Activated CD8-positive, alpha-beta memory T cell treated with anti-CD3 and anti-CD28 coated beads, Interleukin-2, amount 50 U/mL, for 24 hours (primary cell): ENCODE measurements around the gene TAF11L2.
"Not testable (repeated sequence)": the region's sequence is repeated elsewhere in the genome, so short reads cannot be mapped to it uniquely, and the experiment has no call there.

Experiments
- DNase-seq: peaks from one replicate; pipeline ENCODE4 v3.0.0-alpha.2; 2020; ENCODE audit errors: extremely low read depth

Gene TAF11L2

DNA sequence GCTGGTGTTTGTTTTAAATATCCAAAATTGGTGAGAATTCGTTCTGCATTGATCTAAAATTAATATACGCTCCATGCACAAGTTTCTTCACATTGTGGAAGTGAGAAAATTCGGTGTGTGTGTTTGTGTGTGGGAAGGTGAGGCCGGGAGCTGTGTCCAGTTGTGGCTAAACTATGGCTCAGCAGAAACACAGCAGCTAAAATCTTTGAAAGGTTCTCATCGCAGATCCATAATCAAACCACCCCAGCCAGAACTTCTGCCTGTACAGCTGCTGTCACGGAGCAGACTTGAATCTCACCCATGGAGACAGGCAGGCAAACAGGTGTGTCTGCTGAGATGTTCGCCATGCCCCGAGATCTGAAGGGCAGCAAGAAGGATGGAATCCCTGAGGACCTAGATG, at the start of gene TAF11L2:
Gene TAF11L2 (plus strand): TSS at position 301 of the 400 bp plus-strand sequence.
- DNase-seq: not testable (repeated sequence)

DNA sequence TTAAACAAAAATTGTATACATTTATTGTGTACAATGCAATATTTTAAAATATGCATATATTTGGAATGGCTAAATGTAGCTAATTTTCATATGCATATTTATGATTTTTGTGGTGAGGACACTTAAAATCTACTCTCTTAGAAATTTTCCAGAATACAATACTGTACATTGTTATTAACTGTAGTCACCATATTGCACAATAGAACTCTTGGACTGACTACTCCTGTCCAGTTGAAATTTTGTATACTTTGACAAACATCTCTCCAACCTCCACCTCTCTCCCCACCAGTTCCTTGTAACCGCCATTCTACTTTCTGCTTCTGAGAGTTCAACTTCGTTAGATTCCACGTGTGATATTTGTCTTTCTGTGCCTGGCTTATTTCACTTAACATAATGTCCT, 49.2 kb upstream of the TAF11L2 start:
- DNase-seq: no peak

DNA sequence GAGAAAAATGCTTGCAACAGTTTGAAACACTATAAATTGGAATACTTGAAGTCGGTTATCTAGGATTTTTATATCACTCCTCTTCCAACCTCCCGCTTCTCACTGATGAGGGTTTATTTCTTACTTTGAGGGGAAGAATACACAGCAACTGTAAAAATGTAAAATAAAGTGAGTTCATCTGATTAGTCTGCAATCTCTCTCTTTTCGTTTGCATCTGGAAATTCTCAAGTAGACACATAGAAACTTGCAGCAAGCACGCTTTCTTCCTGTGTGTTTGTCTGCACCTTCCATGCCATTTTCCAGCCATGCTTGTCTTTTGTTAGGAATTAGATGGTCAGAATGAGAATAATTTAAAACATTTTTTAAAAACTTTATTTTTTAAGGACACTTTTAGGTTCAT, 45.1 kb upstream of the TAF11L2 start:
- DNase-seq: no peak

DNA sequence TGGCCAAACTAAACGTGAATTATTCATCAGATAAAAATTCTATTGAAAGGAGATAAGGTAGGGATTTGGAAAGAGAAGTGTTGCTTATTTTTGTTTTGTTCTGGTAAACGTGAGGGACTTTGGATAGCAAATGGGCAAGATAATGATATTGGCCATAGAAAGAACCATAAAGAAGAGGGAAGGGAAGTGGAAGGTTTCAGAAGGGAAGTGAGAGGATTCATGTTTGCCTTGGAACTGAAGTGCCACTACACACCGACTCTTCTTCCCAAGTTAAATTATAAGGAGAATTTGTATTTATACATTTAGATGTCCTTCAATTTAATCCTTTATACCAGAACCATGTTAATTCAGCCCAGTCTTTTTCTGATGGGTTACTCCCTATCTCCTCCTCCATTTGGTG, 42.1 kb upstream of the TAF11L2 start:
- no peak for DNase-seq

DNA sequence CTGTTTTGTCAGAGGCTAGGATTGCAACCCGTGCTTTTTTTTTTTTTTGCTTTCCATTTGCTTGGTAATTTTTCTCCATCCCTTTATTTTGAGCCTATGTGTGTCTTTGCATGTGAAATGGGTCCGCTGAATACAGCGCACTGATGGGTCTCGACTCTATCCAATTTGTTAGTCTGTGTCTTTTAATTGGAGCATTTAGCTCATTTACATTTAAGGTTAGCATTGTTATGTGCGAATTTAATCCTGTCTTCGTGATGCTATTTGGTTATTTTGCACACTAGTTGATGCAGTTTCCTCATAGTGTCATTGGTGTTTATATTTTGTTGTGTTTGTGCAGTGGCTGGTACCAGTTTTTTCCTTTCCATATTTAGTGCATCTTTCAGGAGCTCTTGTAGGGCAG, 36.2 kb upstream of the TAF11L2 start:
- no peak for DNase-seq

DNA sequence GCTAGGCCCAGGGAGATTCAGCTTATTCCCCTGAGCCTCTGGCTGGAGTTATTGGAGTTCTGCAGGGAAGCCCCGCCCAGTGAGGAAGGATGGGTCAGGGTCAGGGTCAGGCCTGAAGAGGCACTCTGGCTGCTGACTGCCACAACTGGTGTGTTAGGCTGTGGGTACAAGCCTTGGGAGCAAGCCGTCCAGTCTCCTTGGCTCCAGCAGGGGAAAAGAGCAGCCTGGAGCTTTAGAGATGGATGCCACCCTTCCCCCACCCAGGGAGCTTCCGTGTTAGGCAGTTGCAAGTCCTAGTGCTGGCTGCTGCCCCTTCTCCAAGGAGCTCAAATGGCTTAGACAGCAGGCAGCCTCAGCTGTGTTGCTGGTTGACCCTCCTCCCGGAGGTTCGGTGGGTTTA, 34.4 kb upstream of the TAF11L2 start:
- no peak for DNase-seq

DNA sequence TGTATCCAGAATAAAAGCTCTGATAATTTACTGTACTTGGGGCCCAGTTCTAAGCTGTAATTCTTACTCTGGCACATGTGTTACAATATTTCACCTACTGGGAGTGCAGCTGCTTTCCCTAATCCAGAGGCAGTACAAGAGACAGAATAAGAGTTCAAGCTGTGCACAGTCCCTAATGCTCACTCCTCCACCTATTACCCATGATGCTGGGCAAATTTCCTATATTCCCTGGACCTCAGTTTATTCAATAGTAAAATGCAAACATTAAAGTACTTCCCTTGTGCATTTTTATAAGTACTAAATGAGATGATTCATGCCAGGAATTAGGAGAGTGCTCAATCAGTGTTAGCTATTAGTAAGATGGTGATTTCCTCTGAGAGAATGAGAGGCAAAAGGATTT, 28.0 kb upstream of the TAF11L2 start:
- DNase-seq: no peak

DNA sequence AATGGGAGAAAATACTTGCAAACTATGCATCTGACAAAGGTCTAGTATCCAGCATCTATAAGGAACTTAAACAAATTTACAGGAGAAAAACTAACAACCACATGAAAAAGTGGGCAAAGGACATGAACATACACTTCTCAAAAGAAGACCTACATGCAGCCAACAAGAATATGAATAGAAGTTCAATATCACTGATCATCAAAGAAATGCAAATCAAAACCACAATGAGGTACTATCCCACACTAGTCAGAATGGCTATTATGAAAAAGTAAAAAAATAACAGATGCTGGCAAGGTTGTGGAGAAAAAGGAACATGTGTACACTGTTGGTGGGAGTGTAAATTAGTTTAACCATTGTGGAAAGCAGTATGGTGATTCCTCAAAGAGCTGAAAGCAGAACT, 23.0 kb upstream of the TAF11L2 start:
- not testable (repeated sequence) for DNase-seq

DNA sequence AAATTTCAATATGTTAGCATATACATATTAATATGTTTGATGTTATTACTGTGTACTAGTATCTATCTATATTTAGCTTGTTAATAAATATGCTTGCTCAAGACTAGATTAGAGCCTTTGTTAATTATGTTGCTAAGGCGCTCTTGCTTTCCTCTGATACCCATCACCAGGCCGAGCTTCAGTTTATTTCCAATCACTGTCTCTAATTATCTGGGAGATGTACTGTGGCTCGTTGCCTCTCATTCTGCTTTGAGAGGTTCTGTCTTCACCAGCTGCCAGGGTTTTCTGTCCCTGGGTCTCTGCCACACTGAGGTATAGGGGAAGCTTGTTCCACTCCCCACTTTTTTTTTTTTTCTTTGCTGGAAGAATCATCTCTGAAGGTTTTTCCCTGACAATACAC, 21.0 kb upstream of the TAF11L2 start:
- no peak for DNase-seq

DNA sequence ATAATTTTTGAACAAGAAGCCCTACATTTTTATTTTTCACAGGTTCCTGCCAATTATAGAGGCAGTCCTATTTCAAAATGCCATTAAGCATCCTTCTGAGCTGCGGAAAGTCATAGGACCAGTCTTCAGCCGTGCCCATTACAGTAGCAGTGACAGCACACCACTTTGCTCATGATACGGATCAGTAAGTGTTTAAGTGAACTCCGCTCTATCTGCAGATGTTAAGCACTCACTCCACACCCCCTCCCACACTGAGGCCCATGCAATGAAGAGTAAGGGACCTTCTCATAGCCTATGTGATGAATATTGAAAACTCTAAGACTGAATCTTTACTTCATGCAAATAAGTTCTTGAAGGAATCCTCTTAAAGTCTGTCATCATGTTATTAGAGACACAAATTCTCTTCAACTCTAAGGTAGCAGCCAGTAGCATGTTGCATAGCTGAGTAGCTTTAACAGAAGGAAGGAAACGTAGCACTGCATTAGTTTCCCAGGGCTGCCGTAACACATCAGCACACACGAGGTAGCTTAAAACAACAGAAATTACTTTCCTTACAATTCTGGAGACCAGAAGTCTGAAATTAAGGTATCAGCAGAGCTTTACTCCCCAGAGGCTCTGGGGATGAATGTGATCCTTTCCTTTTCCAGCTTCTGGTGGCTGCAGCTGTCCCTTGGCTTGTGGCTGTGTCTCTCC, 20.3 kb upstream of the TAF11L2 start:
- DNase-seq: no peak

DNA sequence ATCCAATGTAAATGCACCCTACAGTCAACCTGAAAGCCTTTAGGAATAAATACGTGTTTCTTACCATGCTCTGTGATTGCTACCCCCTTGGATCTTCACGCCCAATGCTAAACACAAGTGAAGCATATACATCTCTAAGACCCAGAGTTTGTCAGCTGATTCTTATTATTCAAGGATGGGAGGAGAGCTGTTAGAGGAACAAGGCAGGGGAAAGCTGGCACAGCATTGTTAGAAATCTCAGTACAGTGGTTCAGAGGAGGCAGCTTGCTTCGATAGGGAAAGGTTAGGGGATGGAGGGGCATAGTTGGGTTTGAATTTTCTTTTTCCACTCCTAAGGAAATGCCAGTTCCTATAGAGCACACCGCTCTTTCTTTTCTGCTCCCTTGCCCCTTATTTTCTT, 16.7 kb upstream of the TAF11L2 start:
- no peak for DNase-seq

DNA sequence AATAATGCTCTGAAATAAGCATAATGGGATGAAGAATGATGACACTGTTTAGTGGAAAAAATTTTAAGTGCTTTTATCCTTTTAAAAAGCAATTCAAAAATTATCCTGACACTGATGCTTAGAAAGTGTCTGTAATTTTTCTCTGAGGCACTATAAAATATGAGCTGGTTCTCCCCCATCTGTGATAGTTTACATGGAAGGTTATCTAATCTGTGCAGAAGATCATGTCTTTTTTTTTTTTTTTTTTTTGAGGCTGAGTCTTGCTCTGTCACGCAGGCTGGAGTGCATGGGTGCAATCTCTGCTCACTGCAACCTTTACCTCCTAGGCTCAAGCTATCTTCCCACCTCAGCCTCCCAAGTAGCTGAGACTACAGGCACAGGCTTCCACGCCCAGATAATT, 15.2 kb upstream of the TAF11L2 start:
- DNase-seq: no peak

DNA sequence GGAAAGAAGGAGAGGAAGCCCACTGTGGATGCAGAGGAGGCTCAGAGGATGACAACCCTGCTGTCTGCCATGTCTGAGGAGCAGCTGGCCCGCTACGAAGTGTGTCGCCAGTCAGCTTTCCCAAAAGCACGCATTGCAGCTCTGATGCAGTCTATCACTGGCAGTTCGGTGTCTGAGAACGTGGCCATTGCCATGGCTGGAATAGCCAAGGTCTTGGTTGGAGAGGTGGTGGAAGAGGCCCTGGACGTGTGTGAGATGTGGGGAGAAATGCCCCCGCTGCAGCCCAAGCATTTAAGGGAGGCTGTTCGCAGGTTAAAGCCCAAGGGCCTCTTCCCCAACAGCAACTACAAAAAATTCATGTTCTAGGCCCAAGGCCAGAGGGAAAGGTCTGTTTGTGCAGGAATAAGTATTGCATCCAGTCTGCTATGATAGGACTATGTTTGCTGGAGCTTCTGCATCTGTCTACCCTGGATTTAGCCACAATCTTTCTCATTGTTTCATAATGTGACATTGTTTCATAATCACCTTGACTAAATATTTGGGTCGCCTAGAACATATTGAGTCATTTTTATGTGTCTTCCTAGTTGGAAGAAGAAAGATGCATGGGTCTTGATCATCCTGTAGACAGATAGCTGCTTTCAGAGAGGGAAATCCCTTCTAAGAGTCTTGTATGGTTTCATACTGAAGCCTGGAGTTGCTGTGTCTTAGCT, 11.4 kb upstream of the TAF11L2 start:
- not testable (repeated sequence) for DNase-seq

DNA sequence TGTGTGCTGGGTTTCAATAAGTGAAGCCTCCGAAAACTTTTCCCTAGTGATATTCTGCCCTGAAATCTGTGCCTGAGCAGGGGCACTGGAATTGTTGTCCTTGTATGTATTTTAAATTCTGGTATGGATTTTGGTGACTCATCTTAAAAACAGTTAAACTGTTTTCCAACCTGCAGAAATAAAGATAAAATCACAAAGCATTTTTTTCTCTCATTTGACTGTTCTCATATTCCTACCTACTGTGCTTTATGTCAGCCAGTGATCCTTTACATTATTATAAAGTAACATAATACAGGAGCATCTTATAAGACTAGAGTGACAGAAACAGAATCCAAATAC, 10.9 kb upstream of the TAF11L2 start:
- DNase-seq: no peak

DNA sequence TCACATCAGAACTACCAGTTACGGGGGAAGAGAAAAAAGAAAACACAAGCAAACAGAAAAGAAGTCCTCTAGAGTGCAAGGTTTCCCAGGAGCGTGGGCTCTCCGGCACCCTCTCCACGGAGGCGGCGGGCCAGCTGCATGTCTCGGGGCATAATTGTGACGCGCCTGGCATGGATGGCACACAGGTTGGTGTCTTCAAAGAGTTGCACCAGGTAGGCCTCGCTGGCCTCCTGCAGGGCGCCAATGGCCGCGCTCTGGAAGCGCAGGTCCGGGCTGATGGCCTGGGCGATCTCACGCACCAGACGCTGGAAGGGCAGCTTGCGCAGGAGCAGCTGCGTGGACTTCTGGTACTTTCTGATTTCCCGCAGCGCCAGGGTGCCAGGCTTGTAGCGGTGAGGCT, 6.8 kb upstream of the TAF11L2 start:
- DNase-seq: not testable (repeated sequence)

DNA sequence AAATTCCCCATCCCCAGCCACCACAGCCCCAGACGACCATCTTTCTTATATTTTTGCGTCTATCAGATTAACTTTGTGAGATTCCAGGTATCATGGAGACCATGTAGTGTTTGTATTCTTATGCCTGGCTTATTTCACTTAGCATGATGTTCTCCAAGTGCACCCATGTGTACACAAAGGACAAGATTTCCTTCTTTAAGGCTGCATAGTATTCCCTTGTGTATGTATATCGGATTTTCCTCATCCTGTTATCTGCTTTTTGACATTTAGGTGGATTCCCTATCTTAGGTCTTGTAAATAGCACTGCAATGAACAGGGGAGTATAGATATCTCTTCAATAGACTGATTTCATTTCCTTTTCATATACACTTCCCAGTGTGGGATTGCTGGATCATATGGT, 5.3 kb upstream of the TAF11L2 start:
- no peak for DNase-seq

DNA sequence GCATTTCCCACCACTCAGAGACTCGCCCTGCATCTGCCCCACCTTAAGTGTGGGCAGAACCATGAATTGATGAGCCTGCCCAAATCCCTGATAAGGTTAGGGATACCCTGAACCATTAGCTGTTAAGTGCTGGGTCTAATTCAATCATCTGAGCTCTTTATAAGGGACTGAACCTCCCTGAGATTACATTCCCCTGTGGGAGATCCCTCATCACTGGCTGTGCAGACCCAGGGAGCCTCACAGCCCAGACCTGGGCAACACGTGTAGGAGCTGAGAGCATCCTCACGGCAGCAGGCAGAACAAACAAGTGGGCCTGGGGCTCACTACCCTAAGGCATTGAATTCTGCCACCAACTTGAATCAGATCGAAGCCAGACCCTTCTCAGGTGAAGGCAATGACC, 585 bp upstream of the TAF11L2 start:
- no peak for DNase-seq

DNA sequence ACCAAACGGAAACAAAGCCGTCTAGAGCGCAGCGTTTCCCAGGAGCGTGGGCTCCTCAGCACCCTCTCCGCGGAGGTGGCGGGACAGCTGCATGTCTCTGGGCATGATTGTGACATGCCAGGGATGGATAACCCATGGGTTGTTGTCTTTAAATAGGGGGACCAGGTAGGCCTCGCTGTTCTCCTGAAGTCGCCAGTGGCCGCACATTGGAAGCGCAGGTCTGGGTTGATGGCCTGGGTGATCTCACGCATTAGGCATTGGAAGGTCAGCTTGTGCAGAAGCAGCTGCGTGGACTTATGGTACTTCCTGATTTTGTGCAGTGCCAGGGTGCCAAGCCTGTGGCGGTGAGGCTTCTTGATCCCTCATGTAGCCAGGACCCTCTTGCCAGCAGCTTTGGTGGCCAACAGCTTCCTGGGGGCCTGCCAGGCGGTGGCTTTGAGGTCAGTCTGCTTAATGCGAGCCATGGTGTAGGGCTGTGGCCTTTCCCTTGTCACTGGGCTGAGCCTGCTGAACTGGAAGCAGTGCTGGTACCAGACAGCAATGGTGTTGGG, 13.8 kb downstream of the TAF11L2 start:
- no peak for DNase-seq

DNA sequence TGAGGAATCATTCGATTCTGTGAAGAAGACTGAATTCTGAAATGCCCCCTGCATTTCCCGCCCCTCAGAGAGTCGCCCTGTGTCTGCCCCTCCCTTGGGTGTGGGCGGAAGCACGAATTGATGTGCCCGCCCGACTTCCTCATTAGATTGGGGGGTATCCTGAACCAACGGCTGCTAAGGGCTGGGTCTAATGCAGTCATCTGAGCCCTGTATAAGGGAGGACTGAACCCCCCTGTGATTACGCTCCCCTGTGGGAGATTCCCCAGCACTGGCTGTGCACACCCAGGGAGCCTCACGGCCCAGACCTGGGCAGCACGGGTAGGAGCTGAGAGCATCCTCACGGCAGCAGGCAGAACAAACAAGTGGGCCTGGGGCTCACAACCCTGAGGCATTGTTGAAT, 19.5 kb downstream of the TAF11L2 start:
- not testable (repeated sequence) for DNase-seq

DNA sequence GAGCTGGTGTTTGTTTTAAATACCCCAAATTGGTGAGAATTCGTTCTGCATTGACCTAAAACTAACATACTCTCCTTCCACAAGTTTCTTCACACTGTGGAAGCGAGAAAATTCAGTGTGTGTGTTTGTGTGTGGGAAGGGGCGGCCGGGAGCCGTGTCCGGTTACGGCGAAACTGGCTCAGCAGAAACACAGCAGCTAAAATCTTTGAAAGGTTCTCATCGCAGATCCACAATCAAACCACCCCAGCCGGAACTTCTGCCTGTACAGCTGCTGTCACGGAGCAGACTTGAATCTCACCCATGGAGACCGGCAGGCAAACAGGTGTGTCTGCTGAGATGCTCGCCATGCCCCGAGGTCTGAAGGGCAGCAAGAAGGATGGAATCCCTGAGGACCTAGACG, 20.0 kb downstream of the TAF11L2 start, which contains the start of gene TAF11L3:
Gene TAF11L3 (plus strand): TSS at position 301 of the 400 bp plus-strand sequence.
- not testable (repeated sequence) for DNase-seq

DNA sequence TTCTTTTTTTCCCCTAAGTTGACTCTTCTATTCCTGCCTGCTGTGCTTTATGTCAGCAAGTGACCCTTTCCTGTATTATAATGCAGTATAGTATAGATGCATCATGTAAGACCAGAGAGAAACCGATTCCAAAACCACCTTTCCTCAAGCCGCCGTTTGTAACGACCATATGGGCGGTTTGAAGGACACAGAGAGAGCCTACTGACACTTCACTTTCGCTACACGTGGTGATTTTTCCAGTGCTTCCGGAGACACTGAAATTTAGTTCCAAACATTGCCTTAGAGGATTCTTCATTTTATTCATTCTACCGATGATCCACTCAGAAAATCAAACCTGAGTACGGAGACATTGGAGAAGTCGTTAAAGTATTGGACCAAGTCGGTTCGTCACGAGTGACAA, 21.5 kb downstream of the TAF11L2 start:
- DNase-seq: not testable (repeated sequence)

DNA sequence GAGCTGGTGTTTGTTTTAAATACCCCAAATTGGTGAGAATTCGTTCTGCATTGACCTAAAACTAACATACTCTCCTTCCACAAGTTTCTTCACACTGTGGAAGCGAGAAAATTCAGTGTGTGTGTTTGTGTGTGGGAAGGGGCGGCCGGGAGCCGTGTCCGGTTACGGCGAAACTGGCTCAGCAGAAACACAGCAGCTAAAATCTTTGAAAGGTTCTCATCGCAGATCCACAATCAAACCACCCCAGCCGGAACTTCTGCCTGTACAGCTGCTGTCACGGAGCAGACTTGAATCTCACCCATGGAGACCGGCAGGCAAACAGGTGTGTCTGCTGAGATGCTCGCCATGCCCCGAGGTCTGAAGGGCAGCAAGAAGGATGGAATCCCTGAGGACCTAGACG, 23.5 kb downstream of the TAF11L2 start, which contains the start of gene TAF11L4:
Gene TAF11L4 (plus strand): TSS at position 301 of the 400 bp plus-strand sequence.
- DNase-seq: not testable (repeated sequence)

DNA sequence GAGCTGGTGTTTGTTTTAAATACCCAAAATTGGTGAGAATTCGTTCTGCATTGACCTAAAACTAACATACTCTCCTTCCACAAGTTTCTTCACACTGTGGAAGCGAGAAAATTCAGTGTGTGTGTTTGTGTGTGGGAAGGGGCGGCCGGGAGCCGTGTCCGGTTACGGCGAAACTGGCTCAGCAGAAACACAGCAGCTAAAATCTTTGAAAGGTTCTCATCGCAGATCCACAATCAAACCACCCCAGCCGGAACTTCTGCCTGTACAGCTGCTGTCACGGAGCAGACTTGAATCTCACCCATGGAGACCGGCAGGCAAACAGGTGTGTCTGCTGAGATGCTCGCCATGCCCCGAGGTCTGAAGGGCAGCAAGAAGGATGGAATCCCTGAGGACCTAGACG, 26.9 kb downstream of the TAF11L2 start, which contains the start of gene TAF11L5:
Gene TAF11L5 (plus strand): TSS at position 301 of the 400 bp plus-strand sequence.
- DNase-seq: not testable (repeated sequence)
